Measurements from ENCODE around the gene C22orf23. TPM values are rescaled to one million over a fixed set of nuclear protein-coding genes. Genes with fewer than 3 reads are reported as not detected.

C22orf23 gene
- total and polyA plus RNA-seq, 9 of the 15 experiments (the other 6 are each of a cell fraction or from before 2014, with no cell fraction given): 0.25 to 1.0 (median 0.53) TPM

DNA sequence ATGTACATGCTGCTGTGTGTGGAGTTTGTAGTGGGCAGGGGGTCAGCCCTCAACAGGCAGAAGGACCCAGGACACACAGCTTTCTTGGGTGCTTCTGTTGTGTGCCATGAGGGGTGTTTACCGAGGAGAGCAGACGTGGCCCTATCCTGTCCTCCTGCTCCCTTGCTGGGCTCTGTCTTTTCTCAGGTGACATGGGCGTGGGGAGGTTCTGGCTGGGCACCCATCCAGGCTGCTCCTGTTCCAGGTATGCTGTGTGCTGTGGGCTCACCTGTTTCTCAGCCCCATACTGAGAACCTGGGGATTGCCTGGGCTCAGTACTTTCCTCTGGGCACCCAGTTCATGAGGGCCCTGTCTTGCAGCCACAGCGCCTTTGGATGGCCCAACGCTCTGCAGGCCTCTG is 24.0 kb downstream of the C22orf23 start:
- POLR2A ChIA-PET: interaction anchor here (0.8 kb wide), 1 partner anchor 216 kb away, joined by 3 read pairs; no protein-coding TSS in a partner anchor
- Histone ChIP-seq H3K9me3 (replicated peaks; ENCODE audit: control insufficient read depth, insufficient read depth, low read depth, low read length) (no peaks in the 10 kb centered on the region), H3K27ac (ENCODE audit: extremely low read depth, low read depth, low read length) (no peak overlapping the region), H3K9ac (ENCODE audit: insufficient read depth in 1 of 2, low read depth in 2 of 2, low read length in 2 of 2) (no peak overlapping the region; a peak in 1 of 4 replicates), H3K4me3 (no peak overlapping the region), H4K20me1 (replicated peaks; ENCODE audit: control insufficient read depth, insufficient read depth, low read length) (no peaks in the 10 kb centered on the region), H3K4me2 (ENCODE audit: insufficient read depth, low read length) (no peak overlapping the region), H2AFZ (ENCODE audit: low read depth, low read length) (no peak overlapping the region), H3K9me1 (ENCODE audit: control insufficient read depth, insufficient read depth, low read length) (no peaks in the 10 kb centered on the region), H3K36me3 (ENCODE audit: control insufficient read depth, insufficient read depth, low read length) (peaks cover 23% of the 10 kb centered on the region; the same call in 2 of the 3 replicates), H3K27me3 (ENCODE audit: control insufficient read depth in 2 of 2, insufficient read depth in 2 of 2, low read length in 2 of 2) (no peaks in the 10 kb centered on the region), H3K4me1 (replicated peaks in 1 of 2; ENCODE audit: control insufficient read depth in 2 of 2, insufficient read depth in 2 of 2, low read length in 2 of 2) (peaks cover 9 to 32% of the 10 kb centered on the region in 2 experiments; a peak in 4 of 5 replicates), H3K79me2 (ENCODE audit: control insufficient read depth, insufficient read depth, low read length) (no peaks in the 10 kb centered on the region)
- ATAC-seq: no peak
- DNase-seq (ENCODE audit: extremely low read depth in 1 of 4, low spot score in 3 of 4): no peak
- in situ Hi-C loops (cut with MboI) (no loop called here), intact Hi-C loops (cut with micrococcal nuclease) (no loop called here)
- no TSS peak for BruUV-seq (replicated peaks)
- CTCF ChIA-PET (ENCODE audit: low intra/inter-chr PET ratio): no interaction called here
- 88% methylated on average over 5 of the region's 5 CpGs for WGBS (ENCODE audit: insufficient coverage, low coverage, missing lambda C conversion rate)
- FAIRE-seq: no peak
- no peak for TF ChIP-seq DNMT1 (IDR thresholded peaks at IDR 0.05)
- no peak for TF ChIP-seq HNRNPH1 (optimal IDR thresholded peaks at IDR 0.05; ENCODE audit: low read depth, low read length)
- TF ChIP-seq ZNF408 (CRISPR knock-in tag; IDR thresholded peaks at IDR 0.05; ENCODE audit: low read depth): no peak
- no peak for TF ChIP-seq TAL1 (IDR thresholded peaks at IDR 0.05)
- TF ChIP-seq ZNF133 (CRISPR knock-in tag; IDR thresholded peaks at IDR 0.05): no peak
- no peak for TF ChIP-seq NFIC (IDR thresholded peaks at IDR 0.05)
- TF ChIP-seq ZNF696 (CRISPR knock-in tag; conservative IDR thresholded peaks at IDR 0.05): no peak
- TF ChIP-seq MEIS2 (IDR thresholded peaks at IDR 0.05; ENCODE audit: partially characterized antibody): no peak
- TF ChIP-seq, protein P1, sequence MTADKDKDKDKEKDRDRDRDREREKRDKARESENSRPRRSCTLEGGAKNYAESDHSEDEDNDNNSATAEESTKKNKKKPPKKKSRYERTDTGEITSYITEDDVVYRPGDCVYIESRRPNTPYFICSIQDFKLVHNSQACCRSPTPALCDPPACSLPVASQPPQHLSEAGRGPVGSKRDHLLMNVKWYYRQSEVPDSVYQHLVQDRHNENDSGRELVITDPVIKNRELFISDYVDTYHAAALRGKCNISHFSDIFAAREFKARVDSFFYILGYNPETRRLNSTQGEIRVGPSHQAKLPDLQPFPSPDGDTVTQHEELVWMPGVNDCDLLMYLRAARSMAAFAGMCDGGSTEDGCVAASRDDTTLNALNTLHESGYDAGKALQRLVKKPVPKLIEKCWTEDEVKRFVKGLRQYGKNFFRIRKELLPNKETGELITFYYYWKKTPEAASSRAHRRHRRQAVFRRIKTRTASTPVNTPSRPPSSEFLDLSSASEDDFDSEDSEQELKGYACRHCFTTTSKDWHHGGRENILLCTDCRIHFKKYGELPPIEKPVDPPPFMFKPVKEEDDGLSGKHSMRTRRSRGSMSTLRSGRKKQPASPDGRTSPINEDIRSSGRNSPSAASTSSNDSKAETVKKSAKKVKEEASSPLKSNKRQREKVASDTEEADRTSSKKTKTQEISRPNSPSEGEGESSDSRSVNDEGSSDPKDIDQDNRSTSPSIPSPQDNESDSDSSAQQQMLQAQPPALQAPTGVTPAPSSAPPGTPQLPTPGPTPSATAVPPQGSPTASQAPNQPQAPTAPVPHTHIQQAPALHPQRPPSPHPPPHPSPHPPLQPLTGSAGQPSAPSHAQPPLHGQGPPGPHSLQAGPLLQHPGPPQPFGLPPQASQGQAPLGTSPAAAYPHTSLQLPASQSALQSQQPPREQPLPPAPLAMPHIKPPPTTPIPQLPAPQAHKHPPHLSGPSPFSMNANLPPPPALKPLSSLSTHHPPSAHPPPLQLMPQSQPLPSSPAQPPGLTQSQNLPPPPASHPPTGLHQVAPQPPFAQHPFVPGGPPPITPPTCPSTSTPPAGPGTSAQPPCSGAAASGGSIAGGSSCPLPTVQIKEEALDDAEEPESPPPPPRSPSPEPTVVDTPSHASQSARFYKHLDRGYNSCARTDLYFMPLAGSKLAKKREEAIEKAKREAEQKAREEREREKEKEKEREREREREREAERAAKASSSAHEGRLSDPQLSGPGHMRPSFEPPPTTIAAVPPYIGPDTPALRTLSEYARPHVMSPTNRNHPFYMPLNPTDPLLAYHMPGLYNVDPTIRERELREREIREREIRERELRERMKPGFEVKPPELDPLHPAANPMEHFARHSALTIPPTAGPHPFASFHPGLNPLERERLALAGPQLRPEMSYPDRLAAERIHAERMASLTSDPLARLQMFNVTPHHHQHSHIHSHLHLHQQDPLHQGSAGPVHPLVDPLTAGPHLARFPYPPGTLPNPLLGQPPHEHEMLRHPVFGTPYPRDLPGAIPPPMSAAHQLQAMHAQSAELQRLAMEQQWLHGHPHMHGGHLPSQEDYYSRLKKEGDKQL (CRISPR knock-in tag; IDR thresholded peaks at IDR 0.05; ENCODE audit: borderline replicate concordance): no peak
- TF ChIP-seq MAFK (IDR thresholded peaks at IDR 0.05; ENCODE audit: low read length): no peak
- TF ChIP-seq, protein P2, sequence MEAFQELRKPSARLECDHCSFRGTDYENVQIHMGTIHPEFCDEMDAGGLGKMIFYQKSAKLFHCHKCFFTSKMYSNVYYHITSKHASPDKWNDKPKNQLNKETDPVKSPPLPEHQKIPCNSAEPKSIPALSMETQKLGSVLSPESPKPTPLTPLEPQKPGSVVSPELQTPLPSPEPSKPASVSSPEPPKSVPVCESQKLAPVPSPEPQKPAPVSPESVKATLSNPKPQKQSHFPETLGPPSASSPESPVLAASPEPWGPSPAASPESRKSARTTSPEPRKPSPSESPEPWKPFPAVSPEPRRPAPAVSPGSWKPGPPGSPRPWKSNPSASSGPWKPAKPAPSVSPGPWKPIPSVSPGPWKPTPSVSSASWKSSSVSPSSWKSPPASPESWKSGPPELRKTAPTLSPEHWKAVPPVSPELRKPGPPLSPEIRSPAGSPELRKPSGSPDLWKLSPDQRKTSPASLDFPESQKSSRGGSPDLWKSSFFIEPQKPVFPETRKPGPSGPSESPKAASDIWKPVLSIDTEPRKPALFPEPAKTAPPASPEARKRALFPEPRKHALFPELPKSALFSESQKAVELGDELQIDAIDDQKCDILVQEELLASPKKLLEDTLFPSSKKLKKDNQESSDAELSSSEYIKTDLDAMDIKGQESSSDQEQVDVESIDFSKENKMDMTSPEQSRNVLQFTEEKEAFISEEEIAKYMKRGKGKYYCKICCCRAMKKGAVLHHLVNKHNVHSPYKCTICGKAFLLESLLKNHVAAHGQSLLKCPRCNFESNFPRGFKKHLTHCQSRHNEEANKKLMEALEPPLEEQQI (IDR thresholded peaks at IDR 0.05): no peak
- no peak for TF ChIP-seq CBX2 (IDR thresholded peaks at IDR 0.05; ENCODE audit: insufficient read depth, low read length, poor library complexity, severe bottlenecking)
- TF ChIP-seq, protein P3, sequence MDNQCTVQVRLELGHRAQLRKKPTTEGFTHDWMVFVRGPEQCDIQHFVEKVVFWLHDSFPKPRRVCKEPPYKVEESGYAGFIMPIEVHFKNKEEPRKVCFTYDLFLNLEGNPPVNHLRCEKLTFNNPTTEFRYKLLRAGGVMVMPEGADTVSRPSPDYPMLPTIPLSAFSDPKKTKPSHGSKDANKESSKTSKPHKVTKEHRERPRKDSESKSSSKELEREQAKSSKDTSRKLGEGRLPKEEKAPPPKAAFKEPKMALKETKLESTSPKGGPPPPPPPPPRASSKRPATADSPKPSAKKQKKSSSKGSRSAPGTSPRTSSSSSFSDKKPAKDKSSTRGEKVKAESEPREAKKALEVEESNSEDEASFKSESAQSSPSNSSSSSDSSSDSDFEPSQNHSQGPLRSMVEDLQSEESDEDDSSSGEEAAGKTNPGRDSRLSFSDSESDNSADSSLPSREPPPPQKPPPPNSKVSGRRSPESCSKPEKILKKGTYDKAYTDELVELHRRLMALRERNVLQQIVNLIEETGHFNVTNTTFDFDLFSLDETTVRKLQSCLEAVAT (IDR thresholded peaks at IDR 0.05): no peak
- TF ChIP-seq KAT8 (IDR thresholded peaks at IDR 0.05; ENCODE audit: low read depth): no peak

Data from K562 (cell line).